ENCODE data around the gene PDSS2. TPM values are rescaled to one million over a fixed set of nuclear protein-coding genes. Genes with fewer than 3 reads are reported as not detected.

The PDSS2 gene
- total and polyA plus RNA-seq, 2 of the 8 experiments (the other 6 are each of a cell fraction or from before 2014, with no cell fraction given): 10.7 to 16.1 TPM

DNA sequence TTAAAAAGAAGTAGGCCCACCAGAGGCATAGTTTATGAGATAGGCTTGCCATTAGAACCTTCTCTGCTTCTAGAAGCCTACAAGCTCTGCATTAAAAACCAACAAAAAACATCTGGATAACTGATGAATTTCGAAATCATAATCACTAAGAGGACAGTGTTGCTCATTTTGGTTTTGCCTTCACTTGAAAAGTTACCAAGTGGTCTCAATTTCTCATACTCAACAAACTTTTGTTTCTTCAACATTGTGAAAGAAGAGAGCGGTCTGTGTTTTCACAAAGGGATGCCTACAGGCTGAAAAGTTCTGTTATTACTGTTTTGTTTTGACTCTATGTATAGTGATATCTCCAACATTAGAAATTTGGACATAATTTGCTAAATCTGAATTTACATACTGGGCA, 98.9 kb downstream of the PDSS2 start (continued):
- TF ChIP-seq, protein P1, sequence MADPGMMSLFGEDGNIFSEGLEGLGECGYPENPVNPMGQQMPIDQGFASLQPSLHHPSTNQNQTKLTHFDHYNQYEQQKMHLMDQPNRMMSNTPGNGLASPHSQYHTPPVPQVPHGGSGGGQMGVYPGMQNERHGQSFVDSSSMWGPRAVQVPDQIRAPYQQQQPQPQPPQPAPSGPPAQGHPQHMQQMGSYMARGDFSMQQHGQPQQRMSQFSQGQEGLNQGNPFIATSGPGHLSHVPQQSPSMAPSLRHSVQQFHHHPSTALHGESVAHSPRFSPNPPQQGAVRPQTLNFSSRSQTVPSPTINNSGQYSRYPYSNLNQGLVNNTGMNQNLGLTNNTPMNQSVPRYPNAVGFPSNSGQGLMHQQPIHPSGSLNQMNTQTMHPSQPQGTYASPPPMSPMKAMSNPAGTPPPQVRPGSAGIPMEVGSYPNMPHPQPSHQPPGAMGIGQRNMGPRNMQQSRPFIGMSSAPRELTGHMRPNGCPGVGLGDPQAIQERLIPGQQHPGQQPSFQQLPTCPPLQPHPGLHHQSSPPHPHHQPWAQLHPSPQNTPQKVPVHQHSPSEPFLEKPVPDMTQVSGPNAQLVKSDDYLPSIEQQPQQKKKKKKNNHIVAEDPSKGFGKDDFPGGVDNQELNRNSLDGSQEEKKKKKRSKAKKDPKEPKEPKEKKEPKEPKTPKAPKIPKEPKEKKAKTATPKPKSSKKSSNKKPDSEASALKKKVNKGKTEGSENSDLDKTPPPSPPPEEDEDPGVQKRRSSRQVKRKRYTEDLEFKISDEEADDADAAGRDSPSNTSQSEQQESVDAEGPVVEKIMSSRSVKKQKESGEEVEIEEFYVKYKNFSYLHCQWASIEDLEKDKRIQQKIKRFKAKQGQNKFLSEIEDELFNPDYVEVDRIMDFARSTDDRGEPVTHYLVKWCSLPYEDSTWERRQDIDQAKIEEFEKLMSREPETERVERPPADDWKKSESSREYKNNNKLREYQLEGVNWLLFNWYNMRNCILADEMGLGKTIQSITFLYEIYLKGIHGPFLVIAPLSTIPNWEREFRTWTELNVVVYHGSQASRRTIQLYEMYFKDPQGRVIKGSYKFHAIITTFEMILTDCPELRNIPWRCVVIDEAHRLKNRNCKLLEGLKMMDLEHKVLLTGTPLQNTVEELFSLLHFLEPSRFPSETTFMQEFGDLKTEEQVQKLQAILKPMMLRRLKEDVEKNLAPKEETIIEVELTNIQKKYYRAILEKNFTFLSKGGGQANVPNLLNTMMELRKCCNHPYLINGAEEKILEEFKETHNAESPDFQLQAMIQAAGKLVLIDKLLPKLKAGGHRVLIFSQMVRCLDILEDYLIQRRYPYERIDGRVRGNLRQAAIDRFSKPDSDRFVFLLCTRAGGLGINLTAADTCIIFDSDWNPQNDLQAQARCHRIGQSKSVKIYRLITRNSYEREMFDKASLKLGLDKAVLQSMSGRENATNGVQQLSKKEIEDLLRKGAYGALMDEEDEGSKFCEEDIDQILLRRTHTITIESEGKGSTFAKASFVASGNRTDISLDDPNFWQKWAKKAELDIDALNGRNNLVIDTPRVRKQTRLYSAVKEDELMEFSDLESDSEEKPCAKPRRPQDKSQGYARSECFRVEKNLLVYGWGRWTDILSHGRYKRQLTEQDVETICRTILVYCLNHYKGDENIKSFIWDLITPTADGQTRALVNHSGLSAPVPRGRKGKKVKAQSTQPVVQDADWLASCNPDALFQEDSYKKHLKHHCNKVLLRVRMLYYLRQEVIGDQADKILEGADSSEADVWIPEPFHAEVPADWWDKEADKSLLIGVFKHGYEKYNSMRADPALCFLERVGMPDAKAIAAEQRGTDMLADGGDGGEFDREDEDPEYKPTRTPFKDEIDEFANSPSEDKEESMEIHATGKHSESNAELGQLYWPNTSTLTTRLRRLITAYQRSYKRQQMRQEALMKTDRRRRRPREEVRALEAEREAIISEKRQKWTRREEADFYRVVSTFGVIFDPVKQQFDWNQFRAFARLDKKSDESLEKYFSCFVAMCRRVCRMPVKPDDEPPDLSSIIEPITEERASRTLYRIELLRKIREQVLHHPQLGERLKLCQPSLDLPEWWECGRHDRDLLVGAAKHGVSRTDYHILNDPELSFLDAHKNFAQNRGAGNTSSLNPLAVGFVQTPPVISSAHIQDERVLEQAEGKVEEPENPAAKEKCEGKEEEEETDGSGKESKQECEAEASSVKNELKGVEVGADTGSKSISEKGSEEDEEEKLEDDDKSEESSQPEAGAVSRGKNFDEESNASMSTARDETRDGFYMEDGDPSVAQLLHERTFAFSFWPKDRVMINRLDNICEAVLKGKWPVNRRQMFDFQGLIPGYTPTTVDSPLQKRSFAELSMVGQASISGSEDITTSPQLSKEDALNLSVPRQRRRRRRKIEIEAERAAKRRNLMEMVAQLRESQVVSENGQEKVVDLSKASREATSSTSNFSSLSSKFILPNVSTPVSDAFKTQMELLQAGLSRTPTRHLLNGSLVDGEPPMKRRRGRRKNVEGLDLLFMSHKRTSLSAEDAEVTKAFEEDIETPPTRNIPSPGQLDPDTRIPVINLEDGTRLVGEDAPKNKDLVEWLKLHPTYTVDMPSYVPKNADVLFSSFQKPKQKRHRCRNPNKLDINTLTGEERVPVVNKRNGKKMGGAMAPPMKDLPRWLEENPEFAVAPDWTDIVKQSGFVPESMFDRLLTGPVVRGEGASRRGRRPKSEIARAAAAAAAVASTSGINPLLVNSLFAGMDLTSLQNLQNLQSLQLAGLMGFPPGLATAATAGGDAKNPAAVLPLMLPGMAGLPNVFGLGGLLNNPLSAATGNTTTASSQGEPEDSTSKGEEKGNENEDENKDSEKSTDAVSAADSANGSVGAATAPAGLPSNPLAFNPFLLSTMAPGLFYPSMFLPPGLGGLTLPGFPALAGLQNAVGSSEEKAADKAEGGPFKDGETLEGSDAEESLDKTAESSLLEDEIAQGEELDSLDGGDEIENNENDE (IDR thresholded peaks at IDR 0.05; ENCODE audit: insufficient replicate concordance, low read length): no peak
- TF ChIP-seq RAD21 (IDR thresholded peaks at IDR 0.05 in 1 of 2, conservative IDR thresholded peaks at IDR 0.05 in 1 of 2; ENCODE audit: low read depth in 2 of 2, low read length in 2 of 2) (no peak), RXRA (IDR thresholded peaks at IDR 0.05; ENCODE audit: insufficient read depth, low read depth, low read length) (no peak), SUZ12 (IDR thresholded peaks at IDR 0.05; ENCODE audit: low read length) (no peak), TCF12 (IDR thresholded peaks at IDR 0.05; ENCODE audit: low read depth, low read length) (no peak), MAFK (IDR thresholded peaks at IDR 0.05; ENCODE audit: low read depth, low read length) (no peak), PHF8 (conservative IDR thresholded peaks at IDR 0.05; ENCODE audit: low read depth, low read length) (no peak), TBP (IDR thresholded peaks at IDR 0.05; ENCODE audit: low read depth, low read length) (no peak)
